ENCODE data around the gene HLA-B.

Gene HLA-B

DNA sequence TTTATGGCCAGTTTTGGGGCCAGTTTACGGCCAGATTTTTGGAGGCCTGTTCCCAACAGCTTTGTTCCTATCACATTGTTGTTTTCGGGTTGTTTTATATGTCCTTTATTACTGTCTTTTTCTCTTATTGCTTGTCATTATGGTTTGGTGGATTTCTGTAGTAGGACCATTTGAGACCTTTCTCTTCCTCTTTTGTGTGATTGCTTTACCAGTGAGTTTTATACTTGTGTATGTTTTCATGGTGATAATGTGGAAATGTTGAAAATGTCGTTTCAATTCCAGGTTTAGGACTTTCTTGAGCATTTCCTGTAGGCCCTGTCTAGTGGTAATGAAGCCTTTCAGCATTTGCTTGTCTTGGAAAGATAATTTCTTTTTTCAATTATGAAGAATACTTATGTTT is 17.8 kb downstream of the HLA-B start:
- Histone ChIP-seq H3K27ac (ENCODE audit: low read length) (no peak overlapping the region), H3K79me2 (ENCODE audit: low read length) (no peaks in the 10 kb centered on the region), H4K20me1 (ENCODE audit: insufficient read depth, low read length) (no peaks in the 10 kb centered on the region), H3K4me2 (ENCODE audit: low read length) (no peak overlapping the region), H3K36me3 (replicated peaks; ENCODE audit: low read depth, low read length) (peaks cover 2% of the 10 kb centered on the region), H3K4me3 (ENCODE audit: low read length) (no peak overlapping the region), H3K27me3 (ENCODE audit: low read depth, low read length) (no peaks in the 10 kb centered on the region), H2AFZ (ENCODE audit: low read depth, low read length) (no peak overlapping the region), H3K9ac (ENCODE audit: low read length) (no peak overlapping the region), H3K4me1 (ENCODE audit: low read length) (no peaks in the 10 kb centered on the region), H3K9me3 (ENCODE audit: insufficient read depth, low read length) (peaks cover 22% of the 10 kb centered on the region; the same call in 1 of the 2 replicates)
- no peak for TF ChIP-seq EZH2phosphoT487 (IDR thresholded peaks at IDR 0.05; ENCODE audit: low read depth)
- TF ChIP-seq, protein P1, sequence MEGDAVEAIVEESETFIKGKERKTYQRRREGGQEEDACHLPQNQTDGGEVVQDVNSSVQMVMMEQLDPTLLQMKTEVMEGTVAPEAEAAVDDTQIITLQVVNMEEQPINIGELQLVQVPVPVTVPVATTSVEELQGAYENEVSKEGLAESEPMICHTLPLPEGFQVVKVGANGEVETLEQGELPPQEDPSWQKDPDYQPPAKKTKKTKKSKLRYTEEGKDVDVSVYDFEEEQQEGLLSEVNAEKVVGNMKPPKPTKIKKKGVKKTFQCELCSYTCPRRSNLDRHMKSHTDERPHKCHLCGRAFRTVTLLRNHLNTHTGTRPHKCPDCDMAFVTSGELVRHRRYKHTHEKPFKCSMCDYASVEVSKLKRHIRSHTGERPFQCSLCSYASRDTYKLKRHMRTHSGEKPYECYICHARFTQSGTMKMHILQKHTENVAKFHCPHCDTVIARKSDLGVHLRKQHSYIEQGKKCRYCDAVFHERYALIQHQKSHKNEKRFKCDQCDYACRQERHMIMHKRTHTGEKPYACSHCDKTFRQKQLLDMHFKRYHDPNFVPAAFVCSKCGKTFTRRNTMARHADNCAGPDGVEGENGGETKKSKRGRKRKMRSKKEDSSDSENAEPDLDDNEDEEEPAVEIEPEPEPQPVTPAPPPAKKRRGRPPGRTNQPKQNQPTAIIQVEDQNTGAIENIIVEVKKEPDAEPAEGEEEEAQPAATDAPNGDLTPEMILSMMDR (IDR thresholded peaks at IDR 0.05; ENCODE audit: low read depth, low read length): no peak

DNA sequence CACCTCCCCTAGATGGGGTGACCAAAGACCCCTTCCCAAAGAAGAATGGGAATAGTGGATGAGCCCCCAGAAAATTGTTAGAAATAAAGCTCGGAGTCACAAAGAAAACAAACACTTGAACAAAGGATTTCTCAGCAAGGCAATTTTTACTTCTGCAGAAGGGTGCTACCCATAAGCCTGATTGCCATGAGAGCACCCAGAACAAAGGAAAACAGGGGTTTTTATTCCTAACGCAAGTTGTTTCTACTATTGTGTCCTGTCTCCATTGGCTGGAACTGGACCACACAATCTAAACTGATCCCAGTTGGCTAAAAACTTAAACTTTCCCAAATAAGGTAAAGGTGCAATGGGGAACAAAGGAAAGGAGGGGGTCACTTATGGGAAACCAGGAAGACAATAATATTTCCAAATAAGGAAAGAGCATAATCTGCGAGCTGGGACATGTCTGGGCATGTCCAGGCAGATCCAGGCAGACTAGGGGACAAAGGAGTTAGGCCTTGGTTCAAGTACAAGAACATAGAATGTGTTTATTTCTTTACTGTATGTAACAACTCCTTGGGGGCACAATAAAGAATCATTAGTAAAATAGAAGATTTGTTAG is 20.0 kb downstream of the HLA-B start:
- Histone ChIP-seq H3K27ac (ENCODE audit: low read length) (no peak overlapping the region), H3K36me3 (replicated peaks; ENCODE audit: low read depth, low read length) (peaks cover 2% of the 10 kb centered on the region), H4K20me1 (ENCODE audit: insufficient read depth, low read length) (no peaks in the 10 kb centered on the region), H3K4me1 (ENCODE audit: low read length) (no peaks in the 10 kb centered on the region), H3K9ac (ENCODE audit: low read length) (no peak overlapping the region), H3K4me2 (ENCODE audit: low read length) (no peak overlapping the region), H3K4me3 (ENCODE audit: low read length) (no peak overlapping the region), H3K79me2 (ENCODE audit: low read length) (no peaks in the 10 kb centered on the region), H2AFZ (ENCODE audit: low read depth, low read length) (no peak overlapping the region), H3K9me3 (ENCODE audit: insufficient read depth, low read length) (peaks cover 22% of the 10 kb centered on the region; the same call in 1 of the 2 replicates), H3K27me3 (ENCODE audit: low read depth, low read length) (no peaks in the 10 kb centered on the region)
- TF ChIP-seq EZH2phosphoT487 (IDR thresholded peaks at IDR 0.05; ENCODE audit: low read depth): no peak
- TF ChIP-seq, protein P1 (IDR thresholded peaks at IDR 0.05; ENCODE audit: low read depth, low read length): no peak

DNA sequence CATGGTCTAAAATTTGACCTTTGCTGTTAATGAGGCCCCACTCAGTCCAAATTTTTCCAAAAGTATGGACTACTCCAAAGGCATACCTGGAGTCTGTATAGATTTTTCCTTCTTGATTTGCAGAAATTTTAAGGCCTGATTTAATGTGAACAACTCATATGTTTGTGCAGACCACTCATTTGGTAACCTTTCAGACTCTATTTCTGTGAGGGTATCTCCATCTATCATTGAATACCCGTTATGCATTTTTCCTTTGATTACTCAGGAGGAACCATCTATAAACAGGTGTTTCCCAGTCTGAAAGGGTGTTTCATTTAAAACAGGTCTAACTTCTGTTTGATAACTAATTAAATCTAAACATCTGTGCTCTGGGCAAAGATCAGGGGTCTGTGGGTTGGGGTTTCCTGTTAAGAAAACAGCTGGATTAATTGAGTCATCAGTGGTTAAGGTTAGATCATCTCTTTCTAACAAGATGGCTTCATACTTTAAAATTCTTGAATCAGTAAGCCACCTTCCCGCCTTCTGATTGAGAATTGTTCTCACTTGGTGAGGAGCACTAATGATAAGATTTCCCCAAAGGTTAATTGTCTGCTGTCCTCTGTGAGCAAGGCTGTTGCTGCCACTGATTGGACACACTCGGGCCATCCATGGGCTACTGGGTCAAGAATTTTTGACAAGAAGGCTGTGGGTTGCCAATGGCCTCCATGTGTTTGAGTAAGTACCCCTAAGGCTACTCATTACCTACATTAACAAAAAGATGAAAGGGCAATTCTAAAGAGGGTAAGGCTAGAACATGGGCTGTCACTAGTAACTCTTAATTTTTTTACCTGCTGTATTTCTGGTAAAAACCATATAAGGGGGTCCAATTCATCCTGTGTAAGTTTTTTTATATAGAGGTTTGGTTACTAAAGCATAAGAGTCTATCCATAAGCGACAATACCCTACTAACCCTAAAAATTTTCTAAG is 24.1 kb downstream of the HLA-B start:
- Histone ChIP-seq H3K36me3 (replicated peaks; ENCODE audit: low read depth, low read length) (peaks cover under 1% of the 10 kb centered on the region), H3K27me3 (ENCODE audit: low read depth, low read length) (no peaks in the 10 kb centered on the region)

More for the DNA sequence above, 24.1 kb downstream of the HLA-B start:
- TF ChIP-seq, protein P1 (IDR thresholded peaks at IDR 0.05; ENCODE audit: low read depth, low read length): no peak
- TF ChIP-seq EZH2phosphoT487 (IDR thresholded peaks at IDR 0.05; ENCODE audit: low read depth): no peak
- Histone ChIP-seq H3K9ac (ENCODE audit: low read length) (no peak overlapping the region), H3K4me2 (ENCODE audit: low read length) (no peak overlapping the region), H4K20me1 (ENCODE audit: insufficient read depth, low read length) (no peaks in the 10 kb centered on the region), H2AFZ (ENCODE audit: low read depth, low read length) (no peak overlapping the region), H3K79me2 (ENCODE audit: low read length) (no peaks in the 10 kb centered on the region), H3K4me3 (ENCODE audit: low read length) (no peak overlapping the region), H3K9me3 (ENCODE audit: insufficient read depth, low read length) (peaks cover 17% of the 10 kb centered on the region; the same call in 1 of the 2 replicates), H3K27ac (ENCODE audit: low read length) (no peak overlapping the region), H3K4me1 (ENCODE audit: low read length) (no peaks in the 10 kb centered on the region)

Measured in OCI-LY3 (cell line).